NOMO-1 treated with DMSO at 0.1 percent for 48 hours (cell line): Measurements from ENCODE around the gene CHMP6.

ENCODE experiments used
- DNase-seq: peaks from one replicate; lab custom pipeline; 2025; ENCODE audit not compliant: unreplicated experiment; lab: John Stamatoyannopoulos, UW

CHMP6 gene

DNA sequence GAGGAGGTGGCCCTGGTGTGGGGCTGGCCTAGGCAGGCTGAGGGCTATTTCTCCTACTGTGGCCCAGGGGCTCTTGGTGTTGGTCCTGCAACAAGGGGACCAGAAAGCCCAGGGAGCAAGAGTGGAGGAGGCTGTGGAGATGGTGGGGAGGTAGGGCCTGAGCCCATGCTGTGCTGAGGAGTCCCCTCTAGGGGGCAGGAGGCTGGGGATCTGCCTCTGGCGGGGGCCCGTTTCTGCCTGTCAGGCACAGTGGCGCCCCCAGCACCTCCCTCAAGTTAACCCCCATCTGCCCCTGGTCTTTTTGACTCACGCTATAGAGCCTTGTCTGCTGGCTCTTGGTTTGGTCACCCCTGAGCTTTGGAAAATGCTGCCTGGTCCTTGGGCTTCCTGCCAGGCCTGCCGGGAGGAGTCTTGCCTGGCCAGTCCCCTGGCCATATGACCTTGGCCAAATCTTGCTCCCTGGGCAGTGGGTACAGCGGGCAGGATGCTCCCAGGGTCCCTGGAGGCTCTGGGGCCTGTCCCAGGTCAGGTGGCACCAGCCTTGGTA, 49.2 kb downstream of the CHMP6 start:
- no peak for DNase-seq

DNA sequence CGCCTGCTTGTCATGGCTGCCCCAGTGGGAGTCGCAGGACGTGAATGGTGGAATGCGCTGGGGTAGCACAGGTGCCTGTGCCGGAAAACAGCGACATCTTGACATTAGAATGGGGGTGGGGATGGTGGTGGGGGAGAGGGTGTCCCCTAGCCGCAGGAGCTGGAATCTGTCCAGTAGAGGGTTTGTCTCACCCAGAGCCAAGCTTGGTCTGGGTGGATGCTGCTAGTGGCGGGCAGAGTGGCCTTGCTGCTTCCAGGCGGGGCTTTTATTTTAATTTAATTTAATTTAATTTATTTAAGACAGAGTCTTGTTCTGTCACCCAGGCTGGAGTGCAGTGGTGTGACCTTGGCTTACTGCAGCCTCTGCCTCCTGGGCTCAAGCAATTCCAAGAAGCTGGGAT, 51.0 kb downstream of the CHMP6 start:
- DNase-seq: no peak

GRCh38 chr17:81043319-81043724, 51.7 kb downstream of the CHMP6 start:
- DNase-seq: no peak

DNA sequence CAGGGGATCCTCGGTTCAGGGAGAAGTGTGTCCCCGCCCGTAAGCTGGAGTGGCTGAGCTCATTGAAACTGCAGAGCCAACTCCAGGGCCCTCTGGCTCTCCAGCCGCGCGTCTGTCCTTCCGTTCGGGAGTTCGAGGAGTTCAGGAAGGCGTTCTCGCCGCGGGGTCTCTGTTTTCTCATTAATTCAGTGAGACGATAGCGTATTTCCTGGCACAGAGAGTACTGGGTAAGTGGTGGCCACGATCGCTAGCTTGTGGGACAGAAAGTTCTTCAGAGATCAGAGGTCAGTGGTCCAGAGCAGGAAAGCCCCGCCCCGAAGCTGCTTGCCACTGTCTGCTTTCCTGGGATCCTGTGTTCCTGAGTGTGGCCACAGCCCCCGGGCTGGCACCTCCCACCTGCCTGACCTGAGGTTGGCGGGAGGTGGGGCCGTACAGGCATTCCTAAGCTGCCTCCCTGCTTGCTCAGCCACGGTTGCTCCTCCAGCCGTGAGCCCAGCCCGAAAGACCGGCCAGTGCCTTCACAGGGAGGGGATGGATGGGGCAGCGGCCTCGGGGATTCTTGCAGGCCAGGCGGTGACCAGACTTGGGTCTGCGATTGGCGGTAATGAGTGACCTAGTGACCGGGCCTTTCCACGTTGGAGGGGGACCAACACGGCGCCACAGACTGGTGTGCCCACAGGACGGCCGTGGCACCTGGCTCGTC, 52.2 kb downstream of the CHMP6 start:
- DNase-seq: no peak

- DNase-seq: no peak
Measured at GRCh38 chr17:81044428-81044763, 52.8 kb downstream of the CHMP6 start.

- no peak for DNase-seq
Measured at GRCh38 chr17:81044764-81045589, 53.3 kb downstream of the CHMP6 start.

DNA sequence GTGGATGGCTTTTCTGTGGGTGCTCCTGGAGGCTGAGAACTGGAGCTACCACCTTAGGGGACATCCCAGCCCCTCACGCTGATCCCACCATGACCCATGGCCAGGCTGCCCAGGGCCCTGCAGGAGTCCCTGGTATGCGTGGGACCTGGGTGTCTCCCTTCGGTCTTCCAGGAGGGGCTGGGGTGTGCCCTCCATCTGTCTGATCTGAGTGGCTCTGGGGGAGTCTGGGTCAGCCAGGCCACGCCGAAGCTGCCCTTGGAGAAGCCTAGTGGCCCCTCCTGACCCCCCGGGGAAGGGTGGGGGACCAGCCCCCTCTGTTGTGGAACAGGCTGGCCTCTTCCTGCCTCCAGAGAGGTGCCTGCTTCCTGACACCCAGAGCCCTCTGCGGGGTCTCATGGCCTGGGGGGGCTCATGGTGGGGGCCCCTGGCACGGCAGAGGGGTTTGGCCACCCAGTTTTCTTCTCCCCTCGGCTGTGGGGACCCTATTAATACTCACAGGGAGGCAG, 54.0 kb downstream of the CHMP6 start:
- no peak for DNase-seq

DNA sequence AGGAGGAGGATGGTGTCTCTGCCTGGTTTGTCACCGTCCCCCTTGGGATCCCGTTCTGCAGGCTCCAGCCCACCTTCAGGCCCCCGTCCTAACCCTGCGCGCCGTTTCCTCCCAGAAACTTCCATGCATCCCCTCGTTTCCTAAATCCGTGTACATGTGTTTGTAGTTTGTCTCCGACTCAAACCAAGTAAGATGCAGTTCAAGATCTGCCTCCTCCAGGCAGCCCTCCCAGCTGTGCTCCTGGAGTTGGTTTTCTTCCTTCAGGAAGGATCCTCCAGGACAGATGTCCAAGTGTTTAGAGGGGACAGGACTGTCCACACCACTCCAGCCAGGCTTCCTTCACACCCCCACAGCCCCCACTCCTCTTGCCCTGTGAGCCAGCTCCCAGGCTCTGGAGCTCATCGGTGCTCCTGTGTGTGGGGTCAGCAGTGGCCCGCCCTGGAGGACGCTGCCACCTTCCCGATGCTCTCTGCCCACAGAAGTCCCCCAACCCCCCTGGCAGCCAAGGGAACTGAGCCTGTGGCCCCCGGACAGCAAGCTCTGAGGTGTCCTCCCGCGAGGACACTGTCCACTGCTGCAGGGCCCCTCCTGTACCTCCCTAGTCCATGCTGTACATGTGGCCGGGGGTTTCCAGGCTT, 54.6 kb downstream of the CHMP6 start:
- no peak for DNase-seq

DNA sequence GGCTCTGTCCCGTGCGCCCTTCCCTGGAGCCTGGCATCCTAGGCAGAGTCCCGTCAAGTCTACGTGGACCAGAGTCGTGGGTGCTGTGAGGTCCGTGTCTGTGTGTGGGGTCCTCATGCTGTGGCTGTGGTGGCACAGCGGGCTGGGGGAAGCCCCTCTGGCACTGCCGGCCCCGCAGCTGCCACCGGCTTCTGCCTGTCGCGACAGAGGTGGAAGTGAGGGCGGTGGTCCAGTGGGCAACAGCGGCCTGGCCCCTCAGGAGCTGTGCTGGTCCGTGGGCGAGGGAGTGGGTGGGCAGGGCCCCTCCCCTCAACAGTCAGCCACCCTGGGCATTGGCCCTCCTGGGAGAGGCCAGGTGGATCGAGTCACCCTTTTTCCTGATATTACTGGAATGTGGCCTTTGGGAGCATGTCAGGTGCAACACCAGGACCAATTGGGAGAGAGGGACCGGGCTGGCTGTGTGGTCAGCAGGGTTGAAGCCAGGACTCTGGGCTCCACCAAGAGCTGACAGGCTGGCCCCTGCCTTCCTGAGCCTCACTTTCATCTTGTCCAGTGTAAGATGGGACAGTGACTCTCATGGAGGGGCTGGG, 55.2 kb downstream of the CHMP6 start:
- no peak for DNase-seq

GRCh38 chr17:81048827-81049371, 57.3 kb downstream of the CHMP6 start:
- no peak for DNase-seq

DNA sequence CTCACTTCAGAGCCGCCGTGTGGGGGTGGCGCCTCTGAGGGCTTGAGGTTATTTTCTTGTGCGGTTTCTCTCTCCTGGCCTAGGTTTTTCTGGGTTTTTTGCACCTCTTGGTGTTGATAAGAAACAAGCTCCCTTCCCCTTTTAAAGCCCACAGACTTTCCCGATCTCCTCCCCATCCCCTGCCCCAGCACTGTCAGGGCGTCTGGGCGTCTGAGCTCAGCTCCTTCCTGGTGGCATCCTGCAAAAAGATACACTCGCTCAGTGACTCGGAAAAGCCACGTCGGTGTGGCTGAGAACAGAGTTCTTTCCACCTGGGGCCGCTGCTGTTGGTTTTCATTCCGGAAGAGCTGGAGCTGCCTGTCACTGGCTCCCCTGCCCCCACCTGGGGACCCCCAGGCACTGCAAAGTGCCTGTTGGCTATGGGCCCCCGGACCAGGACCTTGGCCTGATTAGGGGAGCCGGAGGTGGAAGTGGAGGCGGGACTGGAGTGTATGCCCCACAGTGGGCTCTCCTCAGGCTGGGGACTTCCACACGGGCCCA, 57.8 kb downstream of the CHMP6 start:
- no peak for DNase-seq
